Stimulated activated CD8-positive, alpha-beta memory T cell treated with anti-CD3 and anti-CD28 coated beads, Interleukin-12 subunit alpha, Interleukin-12 subunit beta, amount 100 ng/mL, for 4 hours (primary cell): ENCODE measurements around the gene CTCFL.

Source experiments
- DNase-seq: peaks from one replicate; pipeline ENCODE4 v3.0.0-alpha.2; 2020; ENCODE audit warnings: low read depth

The CTCFL gene

GRCh38 chr20:57465486-57465885 is 59.5 kb downstream of the CTCFL start:
- no peak for DNase-seq

- no peak for DNase-seq
Measured at GRCh38 chr20:57464642-57465211, 60.2 kb downstream of the CTCFL start.

DNA sequence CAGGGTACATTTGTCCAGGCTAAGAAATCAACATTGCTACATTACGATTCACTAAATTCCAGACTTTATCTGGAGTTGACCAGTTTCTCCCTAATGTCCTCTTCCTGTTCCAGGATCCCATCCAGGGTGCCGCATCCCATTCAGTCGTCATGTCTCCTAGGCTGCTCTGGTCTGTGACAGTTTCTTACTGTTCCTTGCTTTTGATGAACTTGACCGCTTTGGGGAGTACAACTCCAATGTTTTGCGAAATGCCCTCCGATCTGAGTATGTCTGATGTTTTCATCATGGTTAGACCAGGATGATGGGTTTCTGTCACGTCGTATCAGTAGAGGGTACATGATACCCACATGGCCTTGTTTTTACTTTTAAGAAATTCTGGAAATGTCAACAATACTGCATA is 62.2 kb downstream of the CTCFL start:
- no peak for DNase-seq

DNA sequence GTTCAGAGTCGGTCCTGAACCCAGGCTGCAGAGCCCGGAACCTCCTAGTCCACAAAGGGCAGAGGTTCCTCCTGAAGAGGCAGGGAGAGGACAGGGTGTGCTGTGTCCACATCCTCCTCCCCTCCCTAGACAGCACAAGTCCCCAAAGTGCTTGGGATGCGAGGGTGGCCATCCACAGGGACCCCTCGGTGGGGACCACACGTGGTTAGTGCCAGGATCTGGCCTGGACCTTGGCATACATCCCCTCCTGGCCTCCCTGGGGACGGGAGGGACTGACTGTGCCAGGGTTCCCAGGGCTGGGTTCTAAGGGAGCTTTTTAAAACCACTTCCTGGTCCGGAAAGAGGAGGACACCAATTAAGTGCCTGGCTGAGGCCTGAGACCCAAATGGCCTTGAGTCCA is 63.2 kb downstream of the CTCFL start:
- DNase-seq: no peak

DNA sequence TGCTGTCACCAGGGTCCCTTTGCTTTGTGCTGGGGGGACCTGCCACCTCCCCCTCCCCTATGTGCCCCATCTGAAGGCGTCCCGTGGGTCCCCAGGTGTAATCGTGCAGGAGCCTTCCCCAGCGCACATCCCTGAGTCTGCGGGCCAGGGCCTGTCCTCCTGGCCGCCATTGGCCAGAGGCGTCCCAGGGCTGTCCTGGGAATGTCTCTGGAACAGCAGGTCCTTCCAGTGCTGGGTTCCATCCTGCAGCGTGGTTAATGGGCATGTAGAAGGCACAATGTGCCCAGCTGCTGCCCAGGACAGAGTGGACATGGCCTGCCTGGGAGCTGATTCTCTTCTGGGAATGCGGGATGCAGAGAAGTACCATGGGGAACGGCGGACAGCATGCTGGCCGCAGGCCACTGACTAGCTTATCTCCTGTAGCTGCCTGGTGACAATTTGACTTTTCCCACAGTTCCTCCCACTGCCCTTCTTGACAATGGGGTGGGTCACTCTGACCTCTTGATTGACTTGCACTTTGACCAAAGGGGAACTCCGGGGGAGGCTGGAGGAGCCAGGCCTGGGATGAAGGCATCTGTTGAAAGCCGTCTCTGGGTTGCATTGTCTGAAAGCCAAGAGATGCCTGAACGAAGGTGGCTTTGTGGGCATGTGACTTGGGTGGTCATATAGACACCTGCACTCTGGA is 64.0 kb downstream of the CTCFL start:
- no peak for DNase-seq

DNA sequence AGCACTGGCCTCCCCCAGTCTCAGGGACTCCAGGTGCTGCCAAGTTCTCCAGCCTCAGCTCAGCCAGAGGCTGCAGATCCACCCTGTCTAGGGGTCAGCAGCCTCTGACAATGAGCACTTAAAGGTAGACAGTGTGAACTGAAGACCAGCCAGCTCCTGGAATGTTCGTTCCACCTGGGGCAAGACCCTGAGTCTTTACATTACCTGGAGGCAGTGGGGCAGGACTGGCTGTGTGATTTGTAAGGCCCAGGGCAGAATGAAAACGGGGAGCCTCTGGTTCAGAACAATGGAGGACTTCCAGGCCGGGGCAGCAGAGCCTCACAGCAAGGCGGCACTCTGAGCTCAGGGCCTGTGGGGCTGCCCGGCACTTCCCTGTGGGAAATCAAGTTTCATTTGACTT is 65.0 kb downstream of the CTCFL start:
- no peak for DNase-seq

DNA sequence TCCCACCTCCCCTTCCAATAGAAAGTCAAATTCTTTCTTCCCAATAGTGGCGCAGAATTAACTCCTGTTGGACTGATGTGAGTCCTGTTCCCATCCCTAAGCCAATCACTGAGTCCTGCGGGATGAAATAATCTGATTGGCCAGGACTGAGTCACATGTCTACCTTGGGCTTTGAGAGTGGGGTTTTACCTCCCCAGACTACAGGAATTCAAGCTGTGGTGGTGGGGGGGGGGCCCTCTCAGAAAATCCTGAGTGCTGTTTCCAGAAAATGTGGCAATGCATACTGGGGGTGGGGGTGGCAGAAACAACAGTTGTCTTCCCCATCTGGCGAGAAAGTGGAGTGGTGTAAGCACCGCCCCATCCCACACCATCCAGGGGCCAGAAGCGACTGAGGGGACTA is 65.7 kb downstream of the CTCFL start:
- no peak for DNase-seq

- no peak for DNase-seq
Measured at GRCh38 chr20:57458400-57459160, 66.4 kb downstream of the CTCFL start.

DNA sequence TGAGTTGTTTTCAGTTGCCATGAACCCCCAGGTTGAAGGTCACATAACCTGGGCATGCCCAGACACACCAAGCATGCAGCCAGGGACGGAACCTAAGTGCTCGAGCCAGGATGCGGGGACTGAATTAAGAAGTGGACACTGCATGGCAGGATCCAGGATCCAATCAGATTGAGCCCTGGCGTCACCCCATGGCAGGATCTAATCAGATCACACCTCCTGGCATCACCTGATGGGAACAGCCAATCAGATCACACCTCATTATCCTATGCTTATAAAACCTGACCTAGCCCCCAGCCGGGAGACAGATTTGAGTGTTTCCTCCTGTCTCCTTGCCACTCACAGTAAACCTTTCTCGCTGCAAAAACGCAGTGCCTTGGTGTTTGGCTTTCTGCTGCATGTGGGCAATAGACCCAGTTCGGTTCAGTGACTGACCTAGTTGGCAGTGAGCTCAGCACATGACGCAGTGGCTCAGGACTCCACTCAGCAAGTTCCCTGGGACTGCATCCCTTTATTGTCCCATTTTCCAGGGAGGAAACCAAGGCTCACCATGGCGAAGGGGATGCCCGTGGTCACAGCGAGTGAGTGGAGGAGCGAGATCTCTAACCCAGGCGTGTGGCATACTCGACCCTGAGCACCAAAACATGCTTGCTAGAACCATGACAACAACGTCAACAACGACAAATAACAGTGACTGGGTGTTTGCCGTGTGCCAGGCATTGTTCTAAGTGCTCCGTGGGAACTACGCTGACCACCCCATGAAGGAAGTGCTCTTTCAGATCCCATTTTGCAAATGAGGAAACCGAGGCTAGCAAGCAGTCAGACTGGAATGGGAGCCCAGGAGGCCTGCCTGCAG is 67.5 kb downstream of the CTCFL start:
- no peak for DNase-seq

GRCh38 chr20:57456116-57456515 is 68.8 kb downstream of the CTCFL start:
- DNase-seq: no peak

DNA sequence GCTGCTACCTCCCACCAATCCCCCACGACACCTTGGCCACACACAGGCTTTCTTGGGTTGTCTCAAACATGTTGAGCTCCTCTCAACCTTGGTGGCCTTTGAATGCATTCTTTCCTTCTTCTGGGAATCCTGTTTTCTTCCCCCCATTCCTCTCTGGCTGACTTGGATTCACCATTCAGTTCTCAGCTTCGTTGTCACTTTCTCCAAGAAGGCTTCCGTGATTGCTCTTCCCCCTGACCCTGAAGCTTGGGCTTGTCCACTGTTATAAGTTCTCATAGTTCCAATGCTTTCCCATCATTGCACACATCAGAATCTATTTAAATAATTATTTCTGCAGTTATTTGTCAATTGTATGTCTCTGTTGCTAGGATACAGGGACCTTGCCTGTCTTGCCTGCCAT is 69.6 kb downstream of the CTCFL start:
- DNase-seq: no peak

- DNase-seq: no peak
Measured at GRCh38 chr20:57451795-57452661, 72.9 kb downstream of the CTCFL start.

DNA sequence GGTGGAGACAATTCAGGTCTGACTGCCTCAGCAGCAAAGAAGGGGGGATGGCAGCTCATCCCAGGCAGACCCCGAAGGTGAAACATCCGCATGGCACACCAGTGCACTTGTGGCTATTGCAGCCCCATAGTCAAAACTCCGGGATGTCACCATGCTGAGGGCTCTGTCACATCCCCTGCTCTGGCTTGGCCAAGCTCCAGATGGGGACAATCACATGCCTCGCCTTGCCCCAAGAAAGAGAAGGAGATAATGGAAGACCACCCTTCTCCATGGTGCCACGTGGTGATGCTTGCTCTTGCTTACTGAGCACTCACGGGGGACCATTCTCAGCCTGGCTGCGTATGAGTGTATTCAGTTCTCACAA is 73.5 kb downstream of the CTCFL start:
- DNase-seq: no peak

DNA sequence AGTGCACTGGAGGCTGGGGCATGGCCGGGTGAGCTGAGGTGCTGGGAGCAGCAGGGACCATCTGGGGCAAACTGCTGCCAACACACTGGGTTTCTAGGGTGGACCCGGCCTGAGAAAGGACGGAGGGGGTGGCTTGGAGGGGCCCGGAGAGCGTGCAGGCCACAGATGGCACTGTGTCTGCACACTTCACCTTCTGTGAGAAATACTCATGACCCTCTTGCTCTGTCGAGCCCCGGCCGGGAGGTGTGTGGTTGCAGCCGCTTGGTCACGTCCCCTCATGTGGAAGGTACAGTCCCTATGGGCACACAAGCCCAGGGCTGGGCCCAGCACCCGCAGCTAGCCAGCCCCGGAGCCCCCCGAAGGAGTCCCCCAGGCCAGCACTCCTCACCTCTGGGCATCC is 74.0 kb downstream of the CTCFL start:
- DNase-seq: no peak

- no peak for DNase-seq
Measured at GRCh38 chr20:57450419-57450818, 74.5 kb downstream of the CTCFL start.

DNA sequence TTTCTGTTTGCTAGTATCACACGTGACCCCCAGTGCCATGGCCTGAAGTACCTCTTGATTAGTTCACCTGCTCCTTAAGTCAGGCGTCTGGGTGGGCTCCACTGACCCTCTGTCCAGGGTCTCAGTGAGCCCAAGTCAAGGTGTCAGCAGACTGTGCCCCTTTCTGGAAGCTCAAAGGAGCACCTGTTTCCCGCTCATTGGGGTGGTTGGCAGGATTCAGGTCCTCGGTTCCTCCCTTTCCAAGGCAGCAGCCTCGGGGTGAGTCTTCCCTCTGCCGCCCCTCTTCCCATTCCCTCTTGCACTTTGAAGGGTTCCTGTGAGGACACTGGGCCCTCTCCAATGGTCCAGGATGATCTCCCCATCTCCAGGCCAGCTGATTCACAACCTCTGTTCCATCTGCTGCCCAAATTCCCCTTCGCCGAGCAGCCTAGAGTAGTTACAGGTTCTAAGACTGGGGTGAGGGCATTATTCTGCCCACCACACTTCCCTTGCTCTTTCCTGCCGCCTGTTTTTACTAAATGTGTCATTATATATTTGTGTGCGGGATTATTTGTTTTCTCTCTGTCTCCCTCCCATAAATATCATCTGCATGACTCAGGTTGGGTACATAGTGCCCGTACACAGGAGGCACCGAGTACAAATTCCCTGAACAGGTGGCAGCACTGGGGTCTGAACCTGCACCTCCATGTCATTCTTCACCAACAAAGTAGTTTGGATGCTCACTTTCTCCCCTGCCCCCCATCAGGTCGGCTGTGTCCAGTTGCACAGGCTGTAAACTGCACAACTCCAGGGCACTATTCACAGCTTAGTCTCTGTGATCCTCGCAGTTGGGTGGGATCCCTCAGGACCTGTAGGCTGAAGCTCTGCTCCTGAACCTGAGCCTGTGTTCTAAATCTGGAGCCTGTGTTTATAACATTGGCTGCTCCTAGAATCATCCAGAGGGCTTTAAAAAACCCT is 75.3 kb downstream of the CTCFL start:
- DNase-seq: no peak

DNA sequence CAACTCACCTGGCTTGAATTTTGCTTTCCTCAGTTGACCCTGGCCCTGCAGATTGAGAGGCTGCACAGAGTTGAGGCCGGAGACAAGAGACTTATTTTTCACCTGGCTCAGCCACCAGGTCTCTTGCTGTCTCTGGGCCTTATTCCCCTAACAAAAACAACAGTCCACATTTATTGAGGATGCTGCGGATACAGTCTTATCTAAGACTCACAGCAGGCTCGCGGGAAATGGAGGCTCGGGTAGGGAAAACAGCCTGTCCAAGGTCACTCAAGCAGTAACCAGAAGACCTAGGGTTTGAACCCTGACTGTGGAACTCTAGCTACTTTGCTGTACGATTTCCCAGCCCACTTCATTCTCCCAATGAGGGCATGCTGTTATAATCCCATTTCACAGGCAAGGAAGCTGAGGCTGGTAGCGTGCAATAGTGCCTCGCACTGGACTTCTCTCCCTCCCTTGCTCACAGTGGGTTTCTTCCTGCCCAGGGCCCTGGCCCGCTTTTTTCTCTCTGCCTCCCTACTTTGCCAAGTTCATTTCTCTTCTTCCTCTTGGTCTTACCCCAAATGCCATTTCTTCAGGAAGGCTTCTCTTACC is 76.1 kb downstream of the CTCFL start:
- DNase-seq: no peak
